ENCODE measurements around the gene LRRC52. TPM values are rescaled to one million over a fixed set of nuclear protein-coding genes. Genes with fewer than 3 reads are reported as not detected.

LRRC52 gene
- total RNA-seq, 2 experiments from 2014 or later: not detected

GRCh38 chr1:165610866-165611265 is 67.1 kb downstream of the LRRC52 start:
- Mint-ChIP-seq H3K4me3 (no peak overlapping the region), H3K27me3 (peaks cover 29% of the 10 kb centered on the region), H3K36me3 (no peaks in the 10 kb centered on the region), H3K9me3 (no peaks in the 10 kb centered on the region), H3K27ac (no peak overlapping the region), H3K4me1 (no peaks in the 10 kb centered on the region)
- ATAC-seq (ENCODE audit: low read depth): no peak
- no peak for DNase-seq
- POLR2A ChIA-PET: no interaction called here

- no peak for ATAC-seq (ENCODE audit: low read depth)
- no peaks in the 10 kb centered on the region for H3K36me3 Mint-ChIP-seq
- H3K4me1 Mint-ChIP-seq: no peaks in the 10 kb centered on the region
- no peak overlapping the region for H3K27ac Mint-ChIP-seq
- no peak overlapping the region for H3K4me3 Mint-ChIP-seq
- POLR2A ChIA-PET: no interaction called here
- H3K27me3 Mint-ChIP-seq: peaks cover 34% of the 10 kb centered on the region
- no peaks in the 10 kb centered on the region for H3K9me3 Mint-ChIP-seq
- DNase-seq: no peak
Measured at GRCh38 chr1:165612062-165612461, 68.3 kb downstream of the LRRC52 start.

Other genes starting within 250 kb of the LRRC52 start
- gene LMX1A, start 187.3 kb upstream of the LRRC52 start, total RNA-seq: not detected
- gene RXRG, start 98.9 kb upstream of the LRRC52 start, total RNA-seq: not detected
- gene MGST3, start 87.2 kb downstream of the LRRC52 start, total RNA-seq: 10 to 100 TPM; 61.1 to 62.3 TPM
- 10 to 100 TPM; 37.7 to 43.8 TPM for gene ALDH9A1, start 154.6 kb downstream of the LRRC52 start, total RNA-seq
- gene TMCO1, start 224.9 kb downstream of the LRRC52 start, total RNA-seq: 10 to 100 TPM; 73.7 to 79.2 TPM

Measured in activated naive CD8-positive, alpha-beta T cell treated with anti-CD3 and anti-CD28 coated beads, Interleukin-2, amount 10 ng/mL, durations not matched to agents 7 days and 5 days (primary cell).